Cardiac muscle cell (in vitro differentiated cells and primary cell): Measurements from ENCODE around the gene LRBA. TPM values are rescaled to one million over a fixed set of nuclear protein-coding genes. Genes with fewer than 3 reads are reported as not detected.

ENCODE experiments used
- DNase-seq, 2 donors: peaks; one replicate each; pipeline versions ENCODE4 v3.0.0 to v3.0.0-alpha.2; 2010 to 2017; ENCODE audit warnings: low read depth in 1 of 2, low spot score in 1 of 2
- H3K27ac ChIP-seq: fragments of 200-600 bp; sonication (generic); 2 replicates; pipeline ENCODE4 v1.5.1; 2016
- H3K27me3 ChIP-seq: fragments of 200-600 bp; sonication (generic); 2 replicates; pipeline ENCODE4 v1.6.0; 2016; ENCODE audit warnings: control low read depth
- H3K36me3 ChIP-seq: fragments of 200-600 bp; sonication (generic); 2 replicates; pipeline ENCODE4 v1.5.1; 2016; ENCODE audit warnings: control low read depth
- H3K4me1 ChIP-seq: fragments of 200-600 bp; sonication (generic); 2 replicates; pipeline ENCODE4 v1.8.1; 2017; ENCODE audit warnings: low read depth, mild to moderate bottlenecking, mixed run types
- H3K4me3 ChIP-seq: fragments of 200-600 bp; sonication (generic); 2 replicates; pipeline ENCODE4 v1.5.1; 2016; ENCODE audit warnings: mild to moderate bottlenecking
- H3K9me3 ChIP-seq: fragments of 200-600 bp; sonication (generic); 2 replicates; pipeline ENCODE4 v1.5.1; 2017; ENCODE audit warnings: low read depth, mild to moderate bottlenecking, control low read depth
- polyA plus RNA-seq: library from polyadenylated mRNA; unstranded; fragments of >200 nt; fragmentation: Nextera tagmentation; extraction: Ambion mirVana; gene quantifications from 2 replicates; pipeline ENCODE4 v1.2.1, GENCODE V29; 2016
- total RNA-seq: library from RNA; depleted of rRNA; stranded (reverse); fragments of >200 nt; gene quantifications from 2 replicates; pipeline ENCODE4 v1.2.3, GENCODE V29; 2016
- TF ChIP-seq, protein P1 (sequence below): IDR thresholded peaks from 2 replicates; pipeline ENCODE4 v1.5.1; 2012; ENCODE audit warnings: low read depth, mild to moderate bottlenecking, low read length

Gene LRBA
- total and polyA plus RNA-seq, 2 experiments from 2014 or later, result 17.7 to 58.8 TPM

GRCh38 chr4:150501983-150502382, 513.1 kb downstream of the LRBA start:
- no peak overlapping the region for H3K27ac ChIP-seq
- TF ChIP-seq, protein P1, sequence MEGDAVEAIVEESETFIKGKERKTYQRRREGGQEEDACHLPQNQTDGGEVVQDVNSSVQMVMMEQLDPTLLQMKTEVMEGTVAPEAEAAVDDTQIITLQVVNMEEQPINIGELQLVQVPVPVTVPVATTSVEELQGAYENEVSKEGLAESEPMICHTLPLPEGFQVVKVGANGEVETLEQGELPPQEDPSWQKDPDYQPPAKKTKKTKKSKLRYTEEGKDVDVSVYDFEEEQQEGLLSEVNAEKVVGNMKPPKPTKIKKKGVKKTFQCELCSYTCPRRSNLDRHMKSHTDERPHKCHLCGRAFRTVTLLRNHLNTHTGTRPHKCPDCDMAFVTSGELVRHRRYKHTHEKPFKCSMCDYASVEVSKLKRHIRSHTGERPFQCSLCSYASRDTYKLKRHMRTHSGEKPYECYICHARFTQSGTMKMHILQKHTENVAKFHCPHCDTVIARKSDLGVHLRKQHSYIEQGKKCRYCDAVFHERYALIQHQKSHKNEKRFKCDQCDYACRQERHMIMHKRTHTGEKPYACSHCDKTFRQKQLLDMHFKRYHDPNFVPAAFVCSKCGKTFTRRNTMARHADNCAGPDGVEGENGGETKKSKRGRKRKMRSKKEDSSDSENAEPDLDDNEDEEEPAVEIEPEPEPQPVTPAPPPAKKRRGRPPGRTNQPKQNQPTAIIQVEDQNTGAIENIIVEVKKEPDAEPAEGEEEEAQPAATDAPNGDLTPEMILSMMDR, result no peak
- H3K9me3 ChIP-seq, result no peaks in the 10 kb centered on the region
- no peaks in the 10 kb centered on the region for H3K4me1 ChIP-seq
- H3K36me3 ChIP-seq, result no peaks in the 10 kb centered on the region
- no peak for DNase-seq
- H3K27me3 ChIP-seq, result no peaks in the 10 kb centered on the region
- H3K4me3 ChIP-seq, result no peak overlapping the region

DNA sequence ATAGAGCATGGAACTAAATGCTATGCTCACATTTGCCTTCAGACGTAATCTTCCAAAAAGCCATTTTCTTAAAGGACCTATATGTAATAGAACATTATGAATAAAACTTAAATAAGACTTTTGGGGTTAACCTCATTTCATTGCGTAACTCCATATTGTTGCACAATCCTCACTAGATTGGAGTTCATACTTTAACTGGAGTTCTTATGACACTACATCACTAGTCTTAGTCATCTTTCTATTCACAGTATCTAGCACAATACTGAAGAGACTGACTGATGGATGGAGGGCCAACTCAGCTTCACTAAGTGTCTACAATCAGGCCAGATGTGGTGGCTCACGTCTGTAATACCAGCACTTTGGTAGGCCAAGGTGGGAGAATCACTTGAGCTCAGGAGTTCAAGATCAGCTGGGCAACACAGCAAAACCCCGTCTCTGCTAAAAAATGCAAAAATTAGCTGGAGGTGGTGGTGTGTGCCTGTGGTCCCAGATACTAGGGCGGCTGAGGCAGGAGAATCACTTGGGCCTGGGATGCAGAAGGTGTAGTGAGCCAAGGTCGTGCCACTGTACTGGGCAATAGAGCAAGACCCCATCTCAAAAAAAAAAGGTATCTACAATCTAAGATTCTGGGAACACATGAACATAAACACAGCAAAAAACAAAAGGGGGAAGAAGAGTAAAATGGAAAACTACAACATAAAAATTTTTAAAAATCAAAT, 513.9 kb downstream of the LRBA start:
- TF ChIP-seq, protein P1, result no peak
- Histone ChIP-seq H3K4me1 (no peaks in the 10 kb centered on the region), H3K4me3 (no peak overlapping the region), H3K27ac (no peak overlapping the region), H3K27me3 (no peaks in the 10 kb centered on the region), H3K36me3 (no peaks in the 10 kb centered on the region), H3K9me3 (no peaks in the 10 kb centered on the region)
- peak in 1 of 2 donors; percentile 87 for DNase-seq

DNA sequence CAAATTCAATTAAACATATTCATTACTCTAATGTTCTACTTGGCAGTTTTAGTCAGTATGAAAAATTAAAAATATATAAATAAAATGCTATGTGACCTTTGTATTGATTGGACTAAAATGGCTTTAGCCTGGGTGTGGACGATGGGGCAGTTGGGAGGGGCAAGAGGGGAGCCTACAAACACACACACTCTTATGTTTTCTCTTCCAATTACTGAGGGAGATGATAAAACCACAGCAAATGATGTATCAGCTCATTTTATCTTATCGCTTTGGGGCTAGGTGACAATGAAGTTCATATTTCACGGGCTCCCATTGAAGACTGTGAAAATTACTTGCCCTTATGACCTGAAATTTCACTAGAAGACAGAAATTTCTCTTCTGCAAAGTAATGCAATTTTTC, 517.5 kb downstream of the LRBA start:
- Histone ChIP-seq H3K36me3 (no peaks in the 10 kb centered on the region), H3K27ac (no peak overlapping the region), H3K27me3 (no peaks in the 10 kb centered on the region), H3K4me1 (no peaks in the 10 kb centered on the region), H3K9me3 (no peaks in the 10 kb centered on the region), H3K4me3 (no peak overlapping the region)
- TF ChIP-seq, protein P1, result no peak
- no peak for DNase-seq

DNA sequence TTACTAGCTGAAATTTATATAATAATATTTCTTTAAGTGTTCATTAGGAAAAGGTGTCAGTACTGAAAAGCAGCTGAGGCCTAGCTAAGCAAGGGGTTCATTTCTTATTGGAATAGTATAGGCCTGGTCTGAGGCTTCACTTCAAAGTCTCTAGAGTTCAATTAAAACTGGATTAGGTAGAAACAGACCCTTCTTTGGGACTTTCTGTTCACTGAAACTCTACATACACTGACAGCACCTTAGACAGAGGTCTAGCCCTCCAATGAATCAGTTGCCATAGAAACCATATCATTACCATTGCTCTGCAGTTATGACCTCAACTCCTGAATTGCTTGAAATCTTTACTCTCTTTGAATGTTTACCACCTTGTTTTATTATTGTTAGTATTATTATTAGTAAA, 519.5 kb downstream of the LRBA start:
- Histone ChIP-seq H3K27ac (no peak overlapping the region), H3K9me3 (no peaks in the 10 kb centered on the region), H3K4me1 (no peaks in the 10 kb centered on the region), H3K36me3 (no peaks in the 10 kb centered on the region), H3K4me3 (no peak overlapping the region), H3K27me3 (no peaks in the 10 kb centered on the region)
- TF ChIP-seq, protein P1, result no peak
- DNase-seq, result peak in 1 of 2 donors; percentile 3

DNA sequence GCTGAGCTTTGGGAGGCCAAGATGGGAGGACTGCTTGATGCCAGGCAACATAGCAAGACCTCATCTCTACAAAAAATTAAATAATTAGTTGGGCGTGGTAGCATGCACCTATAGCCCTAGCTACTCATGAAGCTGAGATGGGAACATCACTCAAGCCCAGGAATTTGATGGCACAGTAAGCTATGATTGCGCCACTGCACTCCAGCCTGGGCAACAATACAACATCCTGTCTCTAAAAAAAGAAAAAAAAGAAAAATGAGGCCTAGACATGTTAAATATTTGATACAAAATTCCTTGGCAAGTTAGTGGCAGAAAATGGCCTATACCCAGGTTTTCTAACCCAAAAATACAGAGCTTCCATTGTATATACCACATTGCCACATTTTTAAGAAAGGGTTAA, 521.2 kb downstream of the LRBA start:
- TF ChIP-seq, protein P1, result no peak
- Histone ChIP-seq H3K4me1 (no peaks in the 10 kb centered on the region), H3K36me3 (no peaks in the 10 kb centered on the region), H3K4me3 (no peak overlapping the region), H3K9me3 (no peaks in the 10 kb centered on the region), H3K27ac (no peak overlapping the region), H3K27me3 (no peaks in the 10 kb centered on the region)
- DNase-seq, result peak in 1 of 2 donors; percentile 65
